GM12878 (cell line): ENCODE results near the gene CFAP157. TPM values are rescaled to one million over a fixed set of nuclear protein-coding genes. Genes with fewer than 3 reads are reported as not detected.

ENCODE experiments used
- ATAC-seq: fragments of 200-7000 bp; cut with Tn5 transposase; 3 replicates; pipeline ENCODE4 v1.9.1; 2020; ENCODE audit warnings: mild to moderate bottlenecking, moderate library complexity
- BruUV-seq: library from RNA; stranded (reverse); fragments of 400-500 nt; replicated peaks from 2 replicates; lab custom pipeline; 2021; lab: Mats Ljungman, UMichigan
- CTCF ChIA-PET: fragments of 300-600 bp; sonication (Branson Sonifier 250); formaldehyde crosslinking; extraction: SDS; loops from one replicate; lab custom pipeline; 2021; ENCODE audit warnings: inconsistent platforms; lab: Yijun Ruan, JAX
- POLR2A ChIA-PET: fragments of 350-600 bp; formaldehyde crosslinking; extraction: SDS; loops from one replicate; lab custom pipeline; 2021; ENCODE audit warnings: inconsistent platforms; lab: Charles Lee
- RAD21 ChIA-PET: fragments of 300-600 bp; sonication (Branson Sonifier 250); formaldehyde crosslinking; loops from one replicate; lab custom pipeline; 2023; ENCODE audit warnings: antibody characterized with exemption; ENCODE audit not compliant: unreplicated experiment; lab: Charles Lee
- SMC1A ChIA-PET: fragments of 300-600 bp; sonication (Branson Sonifier 250); formaldehyde crosslinking; loops from one replicate; lab custom pipeline; 2023; ENCODE audit not compliant: unreplicated experiment, uncharacterized antibody; lab: Charles Lee
- DNase-seq: peaks from one replicate; pipeline ENCODE4 v3.0.0-alpha.2; 2011; ENCODE audit warnings: low read depth, low spot score
- FAIRE-seq: peaks from 3 replicates; lab custom pipeline; 2011; peaks lifted over from hg19 to GRCh38; lab: Jason Lieb, UNC
- H2AFZ ChIP-seq: 2 replicates; pipeline ENCODE4 v1.6.0; 2011; ENCODE audit warnings: low read depth, low read length, control low read depth; ENCODE audit not compliant: control insufficient read depth
- H3K27ac ChIP-seq: 2 replicates; pipeline ENCODE4 v1.5.1; 2011; ENCODE audit warnings: control low read depth; ENCODE audit not compliant: control insufficient read depth, insufficient read depth
- H3K27me3 ChIP-seq, 2 experiments: replicated peaks in 1 of 2; 2 replicates each; pipeline versions ENCODE4 v1.6.0 to v1.6.1; 2011; ENCODE audit warnings: low read length in 1 of 2; ENCODE audit not compliant: control insufficient read depth in 2 of 2, insufficient read depth in 2 of 2
- H3K36me3 ChIP-seq, 2 experiments: 2 replicates each; pipeline ENCODE4 v1.5.1; 2011; ENCODE audit warnings: low read length in 1 of 2; ENCODE audit not compliant: control insufficient read depth in 2 of 2, insufficient read depth in 2 of 2
- H3K4me1 ChIP-seq: 2 replicates; pipeline ENCODE4 v1.6.1; 2011; ENCODE audit warnings: mild to moderate bottlenecking, low read length, moderate library complexity, mixed read lengths; ENCODE audit not compliant: control insufficient read depth, insufficient read depth
- H3K4me2 ChIP-seq: 2 replicates; pipeline ENCODE4 v1.6.0; 2011; ENCODE audit warnings: control low read depth; ENCODE audit not compliant: control insufficient read depth, insufficient read depth
- H3K4me3 ChIP-seq: fragments of 200-600 bp; sonication (generic); 2 replicates; pipeline ENCODE4 v1.5.1; 2016
- H3K79me2 ChIP-seq: 2 replicates; pipeline ENCODE4 v1.6.0; 2011; ENCODE audit warnings: low read length; ENCODE audit not compliant: control insufficient read depth, insufficient read depth
- H3K9ac ChIP-seq: 2 replicates; pipeline ENCODE4 v1.8.0; 2011; ENCODE audit warnings: low read length, control low read depth, mixed read lengths; ENCODE audit not compliant: control insufficient read depth, insufficient read depth
- H3K9me3 ChIP-seq: replicated peaks from 3 replicates; pipeline ENCODE4 v1.5.1; 2011; ENCODE audit warnings: mild to moderate bottlenecking, low read length; ENCODE audit not compliant: control insufficient read depth, insufficient read depth
- H4K20me1 ChIP-seq: 2 replicates; pipeline ENCODE4 v1.6.0; 2011; ENCODE audit not compliant: control insufficient read depth, insufficient read depth
- BHLHE40 ChIP-seq, 2 experiments: fragments of 450-650 bp in 1 of 2; IDR thresholded peaks; 2 replicates each; pipeline ENCODE4 v1.6.1; 2011 to 2017; ENCODE audit warnings: low read depth in 2 of 2, borderline replicate concordance in 1 of 2, improper control_type of control experiment in 1 of 2, low read length in 1 of 2, mild to moderate bottlenecking in 1 of 2
- BMI1 ChIP-seq: fragments of 450-650 bp; IDR thresholded peaks from 2 replicates; pipeline ENCODE4 v1.6.1; 2016; ENCODE audit warnings: mild to moderate bottlenecking, moderate library complexity, borderline replicate concordance
- CBX3 ChIP-seq: fragments of 200-600 bp; sonication (generic); IDR thresholded peaks from 2 replicates; pipeline ENCODE4 v1.6.1; 2016; ENCODE audit warnings: low read depth, borderline replicate concordance
- CEBPB ChIP-seq, 2 experiments: fragments of 150-350 bp in 1 of 2; IDR thresholded peaks; 2 replicates each; pipeline ENCODE4 v1.6.1; 2012 to 2014; ENCODE audit warnings: low read depth in 2 of 2, low read length in 2 of 2, borderline replicate concordance in 1 of 2, inconsistent platforms in 1 of 2
- E4F1 ChIP-seq: fragments of 450-650 bp; IDR thresholded peaks from 2 replicates; pipeline ENCODE4 v1.6.1; 2018; ENCODE audit warnings: borderline replicate concordance, mild to moderate bottlenecking; ENCODE audit not compliant: partially characterized antibody
- EED ChIP-seq: sonication (generic); IDR thresholded peaks from 2 replicates; pipeline ENCODE4 v1.6.1; 2016; ENCODE audit warnings: antibody characterized with exemption, low read depth
- HDAC2 ChIP-seq: fragments of 200-600 bp; sonication (generic); IDR thresholded peaks from 2 replicates; pipeline ENCODE4 v1.6.1; 2017
- KLF5 ChIP-seq: fragments of 450-650 bp; IDR thresholded peaks from 2 replicates; pipeline ENCODE4 v1.6.1; 2014; ENCODE audit warnings: mild to moderate bottlenecking; ENCODE audit not compliant: partially characterized antibody
- RAD51 ChIP-seq: fragments of 450-650 bp; IDR thresholded peaks from 2 replicates; pipeline ENCODE4 v1.6.1; 2016; ENCODE audit warnings: moderate library complexity, mild to moderate bottlenecking, inconsistent platforms
- RB1 ChIP-seq: fragments of 450-650 bp; formaldehyde crosslinking; IDR thresholded peaks from 2 replicates; pipeline ENCODE4 v1.6.1; 2017; ENCODE audit warnings: mild to moderate bottlenecking, borderline replicate concordance
- RUNX3 ChIP-seq: IDR thresholded peaks from 2 replicates; pipeline ENCODE4 v1.6.1; 2012; ENCODE audit warnings: low read length, inconsistent platforms
- YBX1 ChIP-seq: fragments of 450-650 bp; IDR thresholded peaks from 2 replicates; pipeline ENCODE4 v1.6.1; 2016; ENCODE audit warnings: antibody characterized with exemption
- WGBS: methylation state at CpG from one replicate; pipeline ENCODE4 v1.1.6; 2016; ENCODE audit warnings: low lambda C conversion rate; ENCODE audit not compliant: insufficient replicate concordance, insufficient coverage; ENCODE audit errors: missing lambda C conversion rate; 5-methylcytosine and 5-hydroxymethylcytosine counted together
- in situ Hi-C: fragments of 300-500 bp; cut with MboI; formaldehyde crosslinking; loops from 9 replicates; pipeline ENCODE4 v1.14.3; 2018; ENCODE audit warnings: mixed read lengths
- intact Hi-C: fragments of 100-400 bp; cut with micrococcal nuclease; formaldehyde crosslinking; loops from one replicate; pipeline ENCODE4 v1.14.2; 2022; ENCODE audit not compliant: unreplicated experiment
- polyA plus RNA-seq, 11 experiments: library from polyadenylated mRNA; depleted of rRNA in 4 of 11; unstranded in 6 of 11; stranded (reverse) in 5 of 11; fragments of >200 nt; fragmentation: Nextera tagmentation in 4 of 11; fragmentation: Illumina TruSeq in 1 of 11; extraction: Ambion mirVana in 4 of 11; extraction: Trizol in 1 of 11; gene quantifications; 1 replicate in 1 of 11; 2 replicates in 10 of 11; pipeline versions ENCODE4 v1.2.1 to v1.2.3, GENCODE V29; 2011 to 2016; ENCODE audit warnings: inconsistent platforms in 2 of 11, missing spikeins in 2 of 11, low read depth in 1 of 11
- total RNA-seq, 4 experiments: library from RNA; depleted of rRNA in 3 of 4; stranded (reverse); fragments of >200 nt in 3 of 4; fragmentation: Illumina TruSeq in 1 of 4; extraction: Trizol in 1 of 4; gene quantifications; 2 replicates each; pipeline versions ENCODE4 v1.2.1 to v1.2.3, GENCODE V29; 2013 to 2021

Gene CFAP157
- total and polyA plus RNA-seq, 10 of the 15 experiments (the other 5 are each of a cell fraction or from before 2014, with no cell fraction given) = 0.08 to 0.72 TPM; not detected in 8

GRCh38 chr9:127739614-127740330 is 33.0 kb downstream of the CFAP157 start:
- ATAC-seq (no peak), DNase-seq (no peak), FAIRE-seq (no peak)
- ChIA-PET RAD21 (interaction anchor here (0.6 kb wide), 1 partner anchor 184 kb away, joined by 3 read pairs; no protein-coding TSS in a partner anchor), SMC1A (interaction anchor here (0.9 kb wide), 1 partner anchor 45 kb away, joined by 4 read pairs; the partner anchor contains the start of gene CDK9), POLR2A (no interaction called here), CTCF (interaction anchor here (0.8 to 1.3 kb wide), 2 partner anchors 31 to 130 kb away, joined by 3 read pairs; no protein-coding TSS in a partner anchor)
- Histone ChIP-seq H3K27me3 (no peaks in the 10 kb centered on the region), H3K36me3 (peaks cover 9% of the 10 kb centered on the region in 2 experiments; a peak in 3 of 4 replicates), H3K9ac (no peak overlapping the region), H3K9me3 (no peaks in the 10 kb centered on the region), H3K4me1 (no peaks in the 10 kb centered on the region), H4K20me1 (no peaks in the 10 kb centered on the region), H2AFZ (no peak overlapping the region), H3K27ac (no peak overlapping the region), H3K4me2 (no peak overlapping the region), H3K4me3 (no peak overlapping the region), H3K79me2 (no peaks in the 10 kb centered on the region)
- intact Hi-C loops (no loop called here), in situ Hi-C loops (loop anchor here (5.0 kb wide), 1 partner anchor 173 kb away; no protein-coding TSS in a partner anchor)
- WGBS = 96% methylated on average over 19 of the region's 19 CpGs
- no peak for TF ChIP-seq RB1
- no peak for TF ChIP-seq HDAC2
- TF ChIP-seq BHLHE40 (IDR thresholded peaks at IDR 0.05; ENCODE audit: borderline replicate concordance in 1 of 2, low read depth in 2 of 2, low read length in 1 of 2) = no peak
- TF ChIP-seq CBX3 = no peak
- no peak for TF ChIP-seq EED
- TF ChIP-seq CEBPB (IDR thresholded peaks at IDR 0.05; ENCODE audit: borderline replicate concordance in 1 of 2, low read depth in 2 of 2, low read length in 2 of 2) = no peak
- TF ChIP-seq KLF5 = no peak
- no peak for TF ChIP-seq RUNX3
- no peak for TF ChIP-seq E4F1
- TF ChIP-seq YBX1 = no peak
- TF ChIP-seq BMI1 = no peak
- no peak for TF ChIP-seq RAD51
- BruUV-seq = no TSS peak
